Trophoblast cell (in vitro differentiated cells and primary cell): ENCODE results near the gene TSNAXIP1.
A peak's percentile ranks its signal among the peaks of the same experiment; 100 is the strongest.

Experiments
- DNase-seq, 2 donors: peaks; one replicate each; pipeline ENCODE4 v3.0.0-alpha.2; 2016
- H2AFZ ChIP-seq: 2 replicates; pipeline ENCODE4 v1.6.1; 2013; ENCODE audit warnings: low read length, moderate library complexity, mild to moderate bottlenecking; ENCODE audit not compliant: insufficient read depth, poor library complexity
- H2AK5ac ChIP-seq: 2 replicates; pipeline ENCODE4 v1.6.1; 2013; ENCODE audit warnings: mild to moderate bottlenecking, low read length
- H2BK120ac ChIP-seq: 2 replicates; pipeline ENCODE4 v1.6.1; 2013; ENCODE audit warnings: low read length, mild to moderate bottlenecking, moderate library complexity; ENCODE audit not compliant: insufficient read depth, poor library complexity
- H2BK12ac ChIP-seq: 2 replicates; pipeline ENCODE4 v1.6.1; 2013; ENCODE audit warnings: mild to moderate bottlenecking, low read length, moderate library complexity
- H2BK5ac ChIP-seq: 2 replicates; pipeline ENCODE4 v1.6.1; 2013; ENCODE audit warnings: low read length, low read depth, moderate library complexity, mild to moderate bottlenecking; ENCODE audit not compliant: poor library complexity
- H3K14ac ChIP-seq: 2 replicates; pipeline ENCODE4 v1.6.1; 2013; ENCODE audit warnings: mild to moderate bottlenecking, low read length
- H3K18ac ChIP-seq: 2 replicates; pipeline ENCODE4 v1.6.1; 2013; ENCODE audit warnings: mild to moderate bottlenecking, low read length
- H3K23ac ChIP-seq: 2 replicates; pipeline ENCODE4 v1.6.1; 2013; ENCODE audit warnings: low read length
- H3K27ac ChIP-seq: 2 replicates; pipeline ENCODE4 v1.5.1; 2013; ENCODE audit warnings: low read depth, mild to moderate bottlenecking, inconsistent platforms, low read length, moderate library complexity
- H3K27me3 ChIP-seq: 2 replicates; pipeline ENCODE4 v1.6.1; 2013; ENCODE audit warnings: inconsistent platforms, mild to moderate bottlenecking, low read length, moderate library complexity; ENCODE audit not compliant: insufficient read depth
- H3K36me3 ChIP-seq, 2 experiments: 1 replicate in 1 of 2; 2 replicates in 1 of 2; pipeline ENCODE4 v1.6.1; 2013; ENCODE audit warnings: low read length in 2 of 2, mild to moderate bottlenecking in 2 of 2, moderate library complexity in 1 of 2; ENCODE audit not compliant: insufficient read depth in 2 of 2, control insufficient read depth in 1 of 2
- H3K4ac ChIP-seq: 2 replicates; pipeline ENCODE4 v1.6.1; 2013; ENCODE audit warnings: low read depth, mild to moderate bottlenecking, low read length, moderate library complexity
- H3K4me1 ChIP-seq, 2 experiments: 1 replicate in 1 of 2; 2 replicates in 1 of 2; pipeline ENCODE4 v1.6.1; 2013; ENCODE audit warnings: low read length in 2 of 2, mild to moderate bottlenecking in 2 of 2, moderate library complexity in 1 of 2; ENCODE audit not compliant: insufficient read depth in 2 of 2, control insufficient read depth in 1 of 2
- H3K4me2 ChIP-seq: 2 replicates; pipeline ENCODE4 v1.6.1; 2013; ENCODE audit warnings: inconsistent platforms, mild to moderate bottlenecking, low read length, moderate library complexity
- H3K4me3 ChIP-seq: 2 replicates; pipeline ENCODE4 v1.5.1; 2013; ENCODE audit warnings: mild to moderate bottlenecking, low read depth, low read length, inconsistent platforms
- H3K79me1 ChIP-seq: one replicate; pipeline ENCODE4 v1.6.1; 2013; ENCODE audit warnings: low read length
- H3K79me2 ChIP-seq: 2 replicates; pipeline ENCODE4 v1.6.1; 2013; ENCODE audit warnings: low read length, mild to moderate bottlenecking; ENCODE audit not compliant: control insufficient read depth, insufficient read depth, poor library complexity
- H3K9ac ChIP-seq: 2 replicates; pipeline ENCODE4 v1.6.1; 2013; ENCODE audit warnings: mild to moderate bottlenecking, low read length
- H3K9me3 ChIP-seq: 2 replicates; pipeline ENCODE4 v1.6.1; 2013; ENCODE audit warnings: low read depth, mild to moderate bottlenecking, control low read depth, inconsistent platforms, low read length; ENCODE audit not compliant: insufficient read depth
- H4K12ac ChIP-seq: 2 replicates; pipeline ENCODE4 v1.6.1; 2013; ENCODE audit warnings: low read depth, mild to moderate bottlenecking, low read length, moderate library complexity
- H4K8ac ChIP-seq: 2 replicates; pipeline ENCODE4 v1.6.1; 2013; ENCODE audit warnings: low read depth, mild to moderate bottlenecking, low read length, moderate library complexity
- H4K91ac ChIP-seq: one replicate; pipeline ENCODE4 v1.6.1; 2013; ENCODE audit warnings: low read depth, mild to moderate bottlenecking, low read length, moderate library complexity
- WGBS: extraction: QIAGEN DNeasy Blood & Tissue Kit; methylation state at CpG from one replicate; pipeline ENCODE4 v1.1.7; 2013; ENCODE audit warnings: missing lambda C conversion rate; ENCODE audit not compliant: insufficient read length, insufficient coverage; ENCODE audit errors: extremely low coverage; 5-methylcytosine and 5-hydroxymethylcytosine counted together

The TSNAXIP1 gene

GRCh38 chr16:67825906-67826305, 19.2 kb downstream of the TSNAXIP1 start:
- Histone ChIP-seq H2BK12ac (no peak overlapping the region), H3K27me3 (no peaks in the 10 kb centered on the region), H2AFZ (no peak overlapping the region), H3K23ac (no peak overlapping the region), H3K4me3 (no peak overlapping the region), H3K9ac (no peak overlapping the region), H3K18ac (no peak overlapping the region), H3K27ac (no peak overlapping the region), H3K4me2 (no peak overlapping the region), H4K91ac (no peak overlapping the region), H4K12ac (no peak overlapping the region), H4K8ac (no peak overlapping the region), H3K9me3 (peaks cover 6% of the 10 kb centered on the region), H2BK5ac (no peak overlapping the region), H2AK5ac (no peak overlapping the region), H3K14ac (no peak overlapping the region), H3K4ac (no peak overlapping the region), H2BK120ac (no peak overlapping the region), H3K79me2 (no peaks in the 10 kb centered on the region), H3K4me1 (peaks cover 8 to 9% of the 10 kb centered on the region in 2 experiments), H3K79me1 (peaks cover 2% of the 10 kb centered on the region), H3K36me3 (peaks cover 53% of the 10 kb centered on the region in 2 experiments)
- DNase-seq: no peak
- no CpG with 5 or more reads among the region's 14 CpGs for WGBS

GRCh38 chr16:67828651-67829050, 22.0 kb downstream of the TSNAXIP1 start:
- Histone ChIP-seq H2AFZ (no peak overlapping the region), H3K9me3 (peaks cover 9% of the 10 kb centered on the region), H2BK120ac (no peak overlapping the region), H3K23ac (no peak overlapping the region), H3K4me1 (peaks cover 8 to 16% of the 10 kb centered on the region in 2 experiments), H3K14ac (no peak overlapping the region), H3K27ac (no peak overlapping the region), H3K36me3 (peaks cover 69 to 70% of the 10 kb centered on the region in 2 experiments), H3K4ac (no peak overlapping the region), H2BK5ac (no peak overlapping the region), H3K4me3 (no peak overlapping the region), H3K4me2 (no peak overlapping the region), H4K8ac (no peak overlapping the region), H2BK12ac (no peak overlapping the region), H3K18ac (no peak overlapping the region), H3K9ac (no peak overlapping the region), H4K12ac (no peak overlapping the region), H3K79me1 (peaks cover 4% of the 10 kb centered on the region), H4K91ac (no peak overlapping the region), H3K27me3 (no peaks in the 10 kb centered on the region), H2AK5ac (no peak overlapping the region), H3K79me2 (peaks cover 6% of the 10 kb centered on the region)
- no CpG with 5 or more reads among the region's 4 CpGs for WGBS
- DNase-seq: no peak

- peaks cover 5% of the 10 kb centered on the region for H3K9me3 ChIP-seq
- peaks cover 45 to 46% of the 10 kb centered on the region in 2 experiments for H3K36me3 ChIP-seq
- no peak overlapping the region for H2BK5ac ChIP-seq
- peak overlapping the region; percentile 59 for H4K91ac ChIP-seq
- peak overlapping the region; percentile 84 for H4K8ac ChIP-seq
- H3K4ac ChIP-seq: peak overlapping the region; percentile 44
- H3K4me3 ChIP-seq: peak overlapping the region; percentile 85
- peaks cover 8 to 16% of the 10 kb centered on the region in 2 experiments for H3K4me1 ChIP-seq
- peak overlapping the region; percentile 77 for H3K18ac ChIP-seq
- peak overlapping the region; percentile 11 for H2AK5ac ChIP-seq
- H3K79me1 ChIP-seq: peaks cover 4% of the 10 kb centered on the region
- peaks cover 6% of the 10 kb centered on the region for H3K79me2 ChIP-seq
- H3K27me3 ChIP-seq: no peaks in the 10 kb centered on the region
- no peak overlapping the region for H3K27ac ChIP-seq
- no peak overlapping the region for H2BK12ac ChIP-seq
- peak overlapping the region; percentile 80 for H3K9ac ChIP-seq
- no peak overlapping the region for H3K23ac ChIP-seq
- H4K12ac ChIP-seq: peak overlapping the region; percentile 67
- peak overlapping the region; percentile 75 for H3K4me2 ChIP-seq
- H2BK120ac ChIP-seq: peak overlapping the region; percentile 27
- no CpG with 5 or more reads among the region's 3 CpGs for WGBS
- peak overlapping the region; percentile 18 for H3K14ac ChIP-seq
- H2AFZ ChIP-seq: peak overlapping the region; percentile 77
- no peak for DNase-seq
Measured at GRCh38 chr16:67833030-67833414, 26.3 kb downstream of the TSNAXIP1 start.

- H3K9ac ChIP-seq: peak overlapping the region; percentile 80
- peaks cover 5% of the 10 kb centered on the region for H3K9me3 ChIP-seq
- H3K79me1 ChIP-seq: peaks cover 4% of the 10 kb centered on the region
- peak overlapping the region; percentile 59 for H3K4ac ChIP-seq
- H3K79me2 ChIP-seq: peaks cover 6% of the 10 kb centered on the region
- H3K27me3 ChIP-seq: no peaks in the 10 kb centered on the region
- H2BK12ac ChIP-seq: no peak overlapping the region
- H3K23ac ChIP-seq: no peak overlapping the region
- H3K4me2 ChIP-seq: peak overlapping the region; percentile 75
- H3K4me1 ChIP-seq: peaks cover 8 to 16% of the 10 kb centered on the region in 2 experiments
- peak overlapping the region; percentile 84 for H4K8ac ChIP-seq
- no peak overlapping the region for H3K27ac ChIP-seq
- peaks cover 39 to 40% of the 10 kb centered on the region in 2 experiments for H3K36me3 ChIP-seq
- peak overlapping the region; percentile 59 for H4K91ac ChIP-seq
- H2BK5ac ChIP-seq: peak overlapping the region; percentile 34
- peak overlapping the region; percentile 67 for H4K12ac ChIP-seq
- H3K18ac ChIP-seq: peak overlapping the region; percentile 77
- peak overlapping the region; percentile 27 for H2BK120ac ChIP-seq
- peak overlapping the region; percentile 85 for H3K4me3 ChIP-seq
- WGBS: no CpG with 5 or more reads among the region's 49 CpGs
- no peak overlapping the region for H2AK5ac ChIP-seq
- peak overlapping the region; percentile 66 for H2AFZ ChIP-seq
- H3K14ac ChIP-seq: peak overlapping the region; percentile 65
- peak; percentile 87 to 95 for DNase-seq
Measured at GRCh38 chr16:67833415-67834241, 26.9 kb downstream of the TSNAXIP1 start.
